Astrocyte (in vitro differentiated cells and primary cell): Measurements from ENCODE around the gene NUP160. TPM values are rescaled to one million over a fixed set of nuclear protein-coding genes. Genes with fewer than 3 reads are reported as not detected.
"Not testable (repeated sequence)": the region's sequence is repeated elsewhere in the genome, so short reads cannot be mapped to it uniquely, and the experiment has no call there.

Experiments
- DNase-seq: peaks from one replicate; pipeline ENCODE4 v3.0.0-alpha.2; 2010; ENCODE audit warnings: low read depth
- FAIRE-seq: peaks from 2 replicates; lab custom pipeline; 2011; peaks lifted over from hg19 to GRCh38; lab: Jason Lieb, UNC
- H2AFZ ChIP-seq: 2 replicates; pipeline ENCODE4 v1.6.0; 2012; ENCODE audit warnings: low read depth, low read length, inconsistent platforms
- H3K27ac ChIP-seq: 2 replicates; pipeline ENCODE4 v1.5.1; 2011; ENCODE audit warnings: low read depth, low read length, inconsistent platforms
- H3K27me3 ChIP-seq: 2 replicates; pipeline ENCODE4 v1.6.0; 2011; ENCODE audit warnings: low read length, inconsistent platforms; ENCODE audit not compliant: insufficient read depth
- H3K36me3 ChIP-seq: 2 replicates; pipeline ENCODE4 v1.5.1; 2011; ENCODE audit warnings: low read length, inconsistent platforms; ENCODE audit not compliant: insufficient read depth
- H3K4me1 ChIP-seq: 2 replicates; pipeline ENCODE4 v1.5.1; 2011; ENCODE audit warnings: low read length, inconsistent platforms; ENCODE audit not compliant: insufficient read depth
- H3K4me2 ChIP-seq: 2 replicates; pipeline ENCODE4 v1.6.0; 2012; ENCODE audit warnings: low read length, inconsistent platforms
- H3K4me3 ChIP-seq: 2 replicates; pipeline ENCODE4 v1.5.1; 2011; ENCODE audit warnings: low read depth, mild to moderate bottlenecking, low read length, inconsistent platforms; ENCODE audit not compliant: insufficient read depth
- H3K79me2 ChIP-seq: 2 replicates; pipeline ENCODE4 v1.6.0; 2012; ENCODE audit warnings: mild to moderate bottlenecking, low read length, inconsistent platforms; ENCODE audit not compliant: insufficient read depth
- H3K9ac ChIP-seq: 2 replicates; pipeline ENCODE4 v1.6.0; 2012; ENCODE audit warnings: mild to moderate bottlenecking, low read length, inconsistent platforms
- H3K9me3 ChIP-seq: 2 replicates; pipeline ENCODE4 v1.5.1; 2012; ENCODE audit warnings: low read depth, mild to moderate bottlenecking, low read length, inconsistent platforms; ENCODE audit not compliant: insufficient read depth
- H4K20me1 ChIP-seq: 2 replicates; pipeline ENCODE4 v1.6.0; 2012; ENCODE audit warnings: low read length, inconsistent platforms; ENCODE audit not compliant: insufficient read depth
- H3K27ac Mint-ChIP-seq: one replicate; pipeline ENCODE4 v1.8.0; 2021; ENCODE audit warnings: mild to moderate bottlenecking, mixed read lengths; ENCODE audit not compliant: unreplicated experiment
- H3K27me3 Mint-ChIP-seq: one replicate; pipeline ENCODE4 v1.8.0; 2021; ENCODE audit warnings: low read depth, mixed read lengths; ENCODE audit not compliant: unreplicated experiment
- H3K36me3 Mint-ChIP-seq: one replicate; pipeline ENCODE4 v1.8.0; 2021; ENCODE audit warnings: low read depth, mixed read lengths; ENCODE audit not compliant: unreplicated experiment
- H3K4me1 Mint-ChIP-seq: one replicate; pipeline ENCODE4 v1.8.0; 2021; ENCODE audit warnings: low read depth, mixed read lengths; ENCODE audit not compliant: unreplicated experiment
- H3K4me3 Mint-ChIP-seq: one replicate; pipeline ENCODE4 v1.8.0; 2021; ENCODE audit warnings: mild to moderate bottlenecking, moderate library complexity, mixed read lengths; ENCODE audit not compliant: unreplicated experiment
- H3K9me3 Mint-ChIP-seq: one replicate; pipeline ENCODE4 v1.8.0; 2021; ENCODE audit warnings: mild to moderate bottlenecking, mixed read lengths; ENCODE audit not compliant: unreplicated experiment
- CTCF ChIP-seq: IDR thresholded peaks from 2 replicates; pipeline ENCODE4 v1.5.1; 2011; ENCODE audit warnings: low read depth, mild to moderate bottlenecking, inconsistent platforms, low read length, moderate library complexity; ENCODE audit not compliant: insufficient read depth
- EZH2 ChIP-seq: IDR thresholded peaks from 2 replicates; pipeline ENCODE4 v1.6.1; 2012; ENCODE audit warnings: mild to moderate bottlenecking, low read length, inconsistent platforms; ENCODE audit not compliant: insufficient read depth
- total RNA-seq: library from RNA; stranded (reverse); gene quantifications from 2 replicates; pipeline ENCODE4 v1.2.1, GENCODE V29; 2021

The NUP160 gene
- total RNA-seq, 1 donor from 2014 or later = 23.8 TPM

GRCh38 chr11:47895035-47895434, 46.9 kb upstream of the NUP160 start:
- no peak for FAIRE-seq
- H3K4me1 ChIP-seq = no peaks in the 10 kb centered on the region
- H3K4me2 ChIP-seq = no peak overlapping the region
- no peak overlapping the region for H3K4me3 ChIP-seq
- Mint-ChIP-seq H3K4me3 (no peak overlapping the region), H3K27me3 (no peaks in the 10 kb centered on the region), H3K27ac (no peak overlapping the region), H3K36me3 (no peaks in the 10 kb centered on the region), H3K4me1 (no peaks in the 10 kb centered on the region), H3K9me3 (peaks cover 2% of the 10 kb centered on the region)
- H3K27me3 ChIP-seq = no peaks in the 10 kb centered on the region
- H3K36me3 ChIP-seq = no peaks in the 10 kb centered on the region
- H3K79me2 ChIP-seq = no peaks in the 10 kb centered on the region
- TF ChIP-seq EZH2 = no peak
- TF ChIP-seq CTCF = no peak
- H3K9me3 ChIP-seq = no peaks in the 10 kb centered on the region
- no peak overlapping the region for H2AFZ ChIP-seq
- DNase-seq = no peak
- no peak overlapping the region for H3K27ac ChIP-seq
- no peaks in the 10 kb centered on the region for H4K20me1 ChIP-seq
- no peak overlapping the region for H3K9ac ChIP-seq

- not testable (repeated sequence) for H3K27ac Mint-ChIP-seq, H3K36me3 Mint-ChIP-seq, H3K4me2 ChIP-seq, H3K36me3 ChIP-seq, H3K4me1 ChIP-seq, H4K20me1 ChIP-seq, DNase-seq, H3K9me3 ChIP-seq, H3K4me1 Mint-ChIP-seq, H3K9ac ChIP-seq, H3K27ac ChIP-seq, H3K79me2 ChIP-seq, H2AFZ ChIP-seq, H3K4me3 ChIP-seq, H3K4me3 Mint-ChIP-seq, H3K9me3 Mint-ChIP-seq, FAIRE-seq, H3K27me3 ChIP-seq, H3K27me3 Mint-ChIP-seq
These were observed 44.6 kb upstream of the NUP160 start for GRCh38 chr11:47892546-47893276.

GRCh38 chr11:47891886-47892285, 43.7 kb upstream of the NUP160 start:
- Histone ChIP-seq H3K4me1 (no peaks in the 10 kb centered on the region), H3K9ac (no peak overlapping the region), H3K79me2 (no peaks in the 10 kb centered on the region), H3K9me3 (no peaks in the 10 kb centered on the region), H2AFZ (no peak overlapping the region), H3K27ac (no peak overlapping the region), H3K4me3 (no peak overlapping the region), H3K4me2 (no peak overlapping the region), H3K36me3 (no peaks in the 10 kb centered on the region), H3K27me3 (no peaks in the 10 kb centered on the region), H4K20me1 (no peaks in the 10 kb centered on the region)
- H3K4me1 Mint-ChIP-seq = no peaks in the 10 kb centered on the region
- no peaks in the 10 kb centered on the region for H3K36me3 Mint-ChIP-seq
- no peak overlapping the region for H3K4me3 Mint-ChIP-seq
- no peaks in the 10 kb centered on the region for H3K27me3 Mint-ChIP-seq
- no peak for DNase-seq
- no peak for TF ChIP-seq EZH2
- TF ChIP-seq CTCF = no peak
- no peak overlapping the region for H3K27ac Mint-ChIP-seq
- peaks cover 2% of the 10 kb centered on the region for H3K9me3 Mint-ChIP-seq
- FAIRE-seq = no peak
